PC-9 (cell line): Measurements from ENCODE around the gene ZFAND3. TPM values are rescaled to one million over a fixed set of nuclear protein-coding genes. Genes with fewer than 3 reads are reported as not detected.

Experiments used
- BruUV-seq: library from RNA; stranded (reverse); fragments of 400-500 nt; replicated peaks from 2 replicates; lab custom pipeline; 2021; lab: Mats Ljungman, UMichigan
- CTCF ChIA-PET: fragments of 300-600 bp; sonication (Branson Sonifier 250); formaldehyde crosslinking; loops from one replicate; lab custom pipeline; 2022; ENCODE audit warnings: antibody characterized with exemption; lab: Charles Lee
- POLR2A ChIA-PET: fragments of 300-600 bp; sonication (Branson Sonifier 250); formaldehyde crosslinking; loops from one replicate; lab custom pipeline; 2022; ENCODE audit warnings: antibody characterized with exemption; ENCODE audit not compliant: unreplicated experiment; lab: Charles Lee
- DNase-seq, 2 experiments: peaks; one replicate each; pipeline versions ENCODE4 v3.0.0 to v3.0.0-alpha.2; 2015 to 2022; ENCODE audit warnings: mixed read lengths in 1 of 2
- H2AFZ ChIP-seq: fragments of 200-600 bp; sonication (generic); 2 replicates; pipeline ENCODE4 v1.8.1; 2017; ENCODE audit warnings: antibody characterized with exemption
- H3F3A ChIP-seq: fragments of 200-600 bp; sonication (generic); 2 replicates; pipeline ENCODE4 v1.8.1; 2017; ENCODE audit warnings: antibody characterized with exemption, mild to moderate bottlenecking, low read depth; ENCODE audit not compliant: insufficient read depth
- H3K27ac ChIP-seq: fragments of 200-600 bp; sonication (generic); 2 replicates; pipeline ENCODE4 v1.6.1; 2016; ENCODE audit warnings: mixed run types
- H3K27me3 ChIP-seq: fragments of 200-600 bp; sonication (generic); 2 replicates; pipeline ENCODE4 v1.6.1; 2016; ENCODE audit warnings: low read depth, mixed run types; ENCODE audit not compliant: insufficient read depth
- H3K36me3 ChIP-seq: fragments of 200-600 bp; sonication (generic); 2 replicates; pipeline ENCODE4 v1.6.1; 2016; ENCODE audit warnings: low read depth, mixed run types
- H3K4me1 ChIP-seq: fragments of 200-600 bp; sonication (generic); replicated peaks from 2 replicates; pipeline ENCODE4 v1.6.1; 2016; ENCODE audit warnings: mixed run types; ENCODE audit not compliant: insufficient read depth
- H3K4me2 ChIP-seq: fragments of 200-600 bp; sonication (generic); 2 replicates; pipeline ENCODE4 v1.6.1; 2017; ENCODE audit warnings: mixed run types
- H3K4me3 ChIP-seq: fragments of 200-600 bp; sonication (generic); 2 replicates; pipeline ENCODE4 v1.6.1; 2016; ENCODE audit warnings: mixed run types
- H3K79me2 ChIP-seq: fragments of 200-600 bp; sonication (generic); 2 replicates; pipeline ENCODE4 v1.6.1; 2017; ENCODE audit warnings: low read depth, mixed run types
- H3K9me2 ChIP-seq: fragments of 200-600 bp; sonication (generic); 2 replicates; pipeline ENCODE4 v1.8.1; 2017; ENCODE audit warnings: mild to moderate bottlenecking; ENCODE audit not compliant: insufficient read depth
- H3K9me3 ChIP-seq: fragments of 200-600 bp; sonication (generic); 2 replicates; pipeline ENCODE4 v1.8.1; 2016; ENCODE audit warnings: low read depth; ENCODE audit not compliant: insufficient read depth
- H4K20me1 ChIP-seq: fragments of 200-600 bp; sonication (generic); 2 replicates; pipeline ENCODE4 v1.8.1; 2017; ENCODE audit not compliant: insufficient read depth
- CTCF ChIP-seq: fragments of 200-600 bp; sonication (generic); conservative IDR thresholded peaks from 2 replicates; pipeline ENCODE4 v1.6.1; 2017; ENCODE audit warnings: mixed run types, antibody characterized with exemption, mild to moderate bottlenecking, moderate library complexity
- EZH2 ChIP-seq: fragments of 200-600 bp; sonication (generic); IDR thresholded peaks from 2 replicates; pipeline ENCODE4 v1.8.0; 2017; ENCODE audit warnings: antibody characterized with exemption, low read depth
- intact Hi-C: fragments of 100-400 bp; cut with micrococcal nuclease; formaldehyde crosslinking; loops from one replicate; pipeline ENCODE4 v1.10.0; 2022; ENCODE audit not compliant: unreplicated experiment
- total RNA-seq: library from RNA; stranded (reverse); gene quantifications from 2 replicates; pipeline ENCODE4 v1.2.3, GENCODE V29; 2021

The ZFAND3 gene
- total RNA-seq, 1 experiment from 2014 or later = 46.8 TPM

DNA sequence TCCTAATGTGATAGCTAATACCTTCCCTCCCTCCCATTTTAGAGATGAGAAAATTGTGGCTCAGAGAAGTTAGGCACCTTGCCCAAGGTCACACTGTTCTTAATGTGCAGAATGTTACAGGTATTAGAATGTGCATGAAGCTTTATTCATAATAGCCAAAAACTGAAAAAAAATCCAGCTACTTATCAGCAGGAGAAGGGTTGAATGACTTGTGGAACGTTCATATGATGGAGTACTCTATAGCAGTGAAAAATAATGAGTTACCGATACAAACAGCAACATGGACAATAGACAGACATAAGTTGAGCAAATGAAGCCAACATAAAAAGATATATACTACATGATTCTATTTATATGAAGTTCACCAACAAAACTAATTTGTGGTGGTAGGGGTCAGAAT, 37.7 kb upstream of the ZFAND3 start:
- Histone ChIP-seq H3K79me2 (no peaks in the 10 kb centered on the region), H3K36me3 (no peaks in the 10 kb centered on the region), H2AFZ (no peak overlapping the region), H3K9me3 (no peaks in the 10 kb centered on the region), H3K4me1 (no peaks in the 10 kb centered on the region), H4K20me1 (no peaks in the 10 kb centered on the region), H3K9me2 (no peaks in the 10 kb centered on the region), H3K4me3 (no peak overlapping the region), H3K27ac (no peak overlapping the region), H3K27me3 (no peaks in the 10 kb centered on the region), H3K4me2 (no peak overlapping the region), H3F3A (no peaks in the 10 kb centered on the region)
- POLR2A ChIA-PET = no interaction called here
- BruUV-seq = no TSS peak
- CTCF ChIA-PET = no interaction called here
- intact Hi-C loops = no loop called here
- no peak for DNase-seq
- no peak for TF ChIP-seq CTCF
- TF ChIP-seq EZH2 = no peak

- TF ChIP-seq CTCF (no peak), EZH2 (no peak)
- Histone ChIP-seq H3K27ac (no peak overlapping the region), H3K9me2 (no peaks in the 10 kb centered on the region), H2AFZ (no peak overlapping the region), H3K4me2 (no peak overlapping the region), H3K4me1 (peaks cover 4% of the 10 kb centered on the region), H3K27me3 (no peaks in the 10 kb centered on the region), H4K20me1 (no peaks in the 10 kb centered on the region), H3K9me3 (no peaks in the 10 kb centered on the region), H3K79me2 (no peaks in the 10 kb centered on the region), H3F3A (0 out of 2 replicates have a peak, but pooled peaks cover 3% of the 10 kb centered on the region), H3K4me3 (no peak overlapping the region), H3K36me3 (no peaks in the 10 kb centered on the region)
- intact Hi-C loops = no loop called here
- no TSS peak for BruUV-seq
- POLR2A ChIA-PET = interaction anchor here (0.6 kb wide), 1 partner anchor 95 kb away, joined by 4 read pairs; no protein-coding TSS in a partner anchor
- DNase-seq = no peak
- CTCF ChIA-PET = no interaction called here
Observed at GRCh38 chr6:37783025-37783855, 36.3 kb upstream of the ZFAND3 start.

- no peaks in the 10 kb centered on the region for H4K20me1 ChIP-seq
- no peaks in the 10 kb centered on the region for H3K9me3 ChIP-seq
- BruUV-seq = no TSS peak
- H3K36me3 ChIP-seq = no peaks in the 10 kb centered on the region
- peaks cover 9% of the 10 kb centered on the region for H3K4me1 ChIP-seq
- H3K9me2 ChIP-seq = no peaks in the 10 kb centered on the region
- H3K4me3 ChIP-seq = no peak overlapping the region
- DNase-seq = no peak
- no peak overlapping the region for H3K4me2 ChIP-seq
- TF ChIP-seq EZH2 (no peak), CTCF (no peak)
- H3K27me3 ChIP-seq = no peaks in the 10 kb centered on the region
- no peak overlapping the region for H3K27ac ChIP-seq
- ChIA-PET POLR2A (interaction anchor here (0.6 kb wide), 1 partner anchor 94 kb away, joined by 4 read pairs; no protein-coding TSS in a partner anchor), CTCF (no interaction called here)
- H3F3A ChIP-seq = 0 out of 2 replicates have a peak, but pooled peaks cover 4% of the 10 kb centered on the region
- no peaks in the 10 kb centered on the region for H3K79me2 ChIP-seq
- no peak overlapping the region for H2AFZ ChIP-seq
- intact Hi-C loops = no loop called here
Observed at GRCh38 chr6:37783856-37784584, 35.5 kb upstream of the ZFAND3 start.
